ENCODE data around the gene RPP25L.

GRCh38 chr9:34592895-34593601, 18.8 kb downstream of the RPP25L start:
- TF ChIP-seq CTCF (IDR thresholded peaks at IDR 0.05) (no peak), POLR2A (IDR thresholded peaks at IDR 0.05) (no peak), POLR2AphosphoS5 (IDR thresholded peaks at IDR 0.05; ENCODE audit: insufficient read depth in 1 of 2, low read depth in 1 of 2) (peak; percentile 59 to 81)
